ENCODE results near the gene CDH4.

The CDH4 gene

DNA sequence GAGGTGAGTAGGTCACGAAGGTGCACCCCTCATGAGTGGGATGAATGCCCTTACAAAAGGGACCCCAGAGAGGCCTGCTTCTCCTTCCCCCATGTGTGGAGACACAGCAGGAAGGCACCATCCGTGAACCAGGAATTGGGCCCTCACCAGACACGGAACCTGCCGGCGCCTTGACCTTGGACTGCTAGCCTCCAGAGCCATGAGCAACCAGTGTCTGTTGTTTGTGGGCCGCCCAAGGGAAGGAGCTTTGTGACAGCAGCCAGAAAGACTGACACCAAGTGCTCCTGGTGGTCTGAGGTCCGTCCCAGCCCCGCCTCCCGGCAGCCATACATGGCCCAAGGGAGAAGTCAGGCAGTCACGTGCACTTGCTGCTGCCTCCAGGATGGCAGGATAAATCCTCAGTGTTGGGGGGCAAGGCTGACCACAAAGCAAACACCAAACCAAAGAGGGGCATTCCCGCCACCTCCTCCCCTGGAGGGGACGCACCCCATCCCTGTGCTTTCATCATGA is 29.3 kb downstream of the CDH4 start:
- no peak for DNase-seq (ENCODE audit: low spot score)

DNA sequence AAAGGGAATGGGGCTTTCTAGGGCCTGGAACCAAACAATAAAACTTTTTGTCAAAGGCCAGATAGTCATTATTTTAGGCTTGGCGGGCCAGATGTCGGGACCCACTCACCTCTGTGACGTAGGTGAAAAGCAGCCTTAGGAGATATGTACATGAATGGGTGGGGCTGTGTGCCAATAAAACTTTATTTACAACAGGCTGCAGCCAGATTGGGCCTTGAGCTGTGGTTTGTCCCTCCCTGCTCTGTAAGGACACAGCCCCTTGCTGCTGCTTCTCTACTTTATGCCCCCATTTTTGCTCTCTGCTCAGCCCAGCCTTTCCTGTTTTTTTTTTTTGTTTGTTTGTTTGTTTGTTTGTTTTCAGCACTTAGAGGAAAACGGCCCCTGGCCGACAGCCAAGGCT is 32.7 kb downstream of the CDH4 start:
- DNase-seq (ENCODE audit: low spot score), result no peak

DNA sequence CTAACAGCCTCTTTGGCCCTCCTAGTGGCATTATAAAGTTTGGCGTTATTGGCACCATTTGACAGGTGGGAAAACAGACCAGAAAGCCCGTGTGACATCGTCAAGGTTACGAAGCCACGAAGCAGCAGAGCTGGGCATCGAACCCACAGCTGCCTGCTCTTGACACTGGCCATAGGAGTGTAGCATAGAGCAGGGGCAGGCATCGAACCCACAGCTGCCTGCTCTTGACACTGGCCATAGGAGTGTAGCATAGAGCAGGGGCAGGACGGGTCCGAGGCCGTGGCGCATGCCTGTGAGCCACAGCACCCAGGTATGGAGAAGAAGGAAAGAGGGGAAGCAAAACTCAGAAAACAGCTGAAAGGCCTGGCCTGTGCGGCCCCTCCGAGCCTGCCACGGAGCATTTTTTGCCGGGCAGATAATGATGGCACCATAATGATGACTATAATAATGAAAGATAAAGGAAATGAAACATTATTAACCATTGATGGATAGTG is 33.1 kb downstream of the CDH4 start:
- DNase-seq (ENCODE audit: low spot score), result no peak

DNA sequence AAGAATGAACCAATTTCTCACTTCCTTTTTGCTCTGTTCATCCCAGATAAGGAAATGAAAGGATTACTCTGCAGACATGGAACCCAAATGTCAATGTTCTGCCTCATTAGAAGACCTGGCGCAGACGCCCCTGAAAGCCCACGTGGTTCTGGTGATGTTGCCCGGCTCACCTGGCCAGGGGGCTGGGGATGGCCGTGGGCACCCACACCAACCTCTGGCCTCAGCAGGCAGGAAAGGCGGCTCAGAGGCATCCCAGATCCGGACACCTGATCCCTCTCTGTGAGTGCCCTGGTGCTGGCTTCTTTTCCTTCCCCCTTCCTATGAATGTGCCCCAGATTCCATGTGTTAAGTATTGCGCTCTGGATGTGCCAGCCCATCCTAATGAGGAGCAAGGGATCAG is 33.6 kb downstream of the CDH4 start:
- DNase-seq (ENCODE audit: low spot score), result no peak

DNA sequence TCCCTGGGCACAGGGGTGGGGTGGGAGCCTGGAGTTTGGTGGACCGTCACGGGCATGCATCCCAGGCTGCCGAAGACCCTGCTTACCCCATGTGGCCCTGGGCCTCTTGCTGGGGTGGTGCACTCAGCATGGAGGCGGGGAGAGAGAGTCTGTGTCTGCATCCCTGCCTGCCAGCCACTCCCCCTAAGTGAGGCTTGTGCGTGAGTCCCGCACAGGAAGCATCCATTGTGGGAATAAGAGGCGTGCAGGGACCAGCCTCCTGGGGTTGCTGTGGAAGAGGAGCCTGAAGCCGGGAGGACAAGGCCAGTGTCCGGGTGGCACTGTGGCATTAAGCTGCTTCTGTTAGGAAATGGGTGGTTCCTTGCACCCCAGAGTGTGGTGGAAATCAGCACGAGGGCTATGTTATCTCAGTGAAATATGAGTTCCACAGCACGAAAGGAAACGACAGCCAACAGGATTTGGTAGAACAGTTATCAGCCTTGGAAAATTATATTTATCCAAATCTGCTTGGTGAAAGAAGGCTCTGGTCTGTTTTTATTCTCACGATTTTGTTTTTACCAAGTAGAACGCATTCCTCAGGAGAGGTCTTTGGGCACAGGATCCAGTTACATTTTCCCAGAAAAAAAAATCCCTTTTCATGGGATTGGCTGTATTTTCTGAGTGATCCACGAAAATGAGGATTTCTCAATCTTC is 35.7 kb downstream of the CDH4 start:
- no peak for DNase-seq (ENCODE audit: low spot score)

DNA sequence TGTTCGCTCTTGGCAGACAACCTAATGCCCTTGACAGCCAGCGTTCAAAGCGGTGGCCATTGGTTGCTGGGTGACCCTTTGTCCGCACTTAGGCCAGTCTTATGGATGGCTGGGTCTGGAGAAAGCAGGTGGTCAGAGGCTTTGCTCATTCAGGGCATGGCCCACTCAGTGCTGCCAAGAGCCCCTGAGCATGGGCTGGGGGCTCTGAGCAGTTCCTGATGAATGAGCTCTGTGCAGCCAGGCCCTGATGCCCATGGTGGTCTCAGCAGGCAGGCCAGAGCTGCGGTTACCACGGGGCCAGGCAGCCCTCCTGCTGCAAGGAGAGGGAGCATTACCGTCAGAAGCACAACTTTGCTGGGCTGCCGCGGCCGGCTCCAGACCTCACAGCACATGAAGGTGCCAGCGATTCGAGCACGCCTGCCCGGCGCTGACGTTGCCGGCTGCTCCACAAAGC is 36.3 kb downstream of the CDH4 start:
- no peak for DNase-seq (ENCODE audit: low spot score)

DNA sequence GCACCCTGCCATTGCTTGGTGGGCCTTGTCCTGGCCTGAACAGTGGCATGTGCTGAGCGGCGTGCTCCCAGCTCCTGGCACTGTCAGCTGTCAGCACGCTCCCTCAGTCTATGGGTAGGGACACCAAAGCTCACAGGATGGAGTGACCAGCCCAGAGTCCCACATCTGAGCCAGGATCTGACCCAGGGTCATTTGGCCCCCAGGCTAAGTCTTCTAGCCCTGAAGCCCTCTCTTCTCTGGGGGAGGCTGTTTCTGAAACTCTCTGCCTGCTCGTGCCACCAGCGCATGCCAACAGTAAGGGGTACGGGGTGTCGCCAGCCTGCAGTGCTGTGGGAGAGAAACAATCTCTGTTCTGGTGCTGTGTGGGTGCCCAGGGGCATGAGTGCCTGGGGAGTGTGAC is 37.1 kb downstream of the CDH4 start:
- no peak for DNase-seq (ENCODE audit: low spot score)

DNA sequence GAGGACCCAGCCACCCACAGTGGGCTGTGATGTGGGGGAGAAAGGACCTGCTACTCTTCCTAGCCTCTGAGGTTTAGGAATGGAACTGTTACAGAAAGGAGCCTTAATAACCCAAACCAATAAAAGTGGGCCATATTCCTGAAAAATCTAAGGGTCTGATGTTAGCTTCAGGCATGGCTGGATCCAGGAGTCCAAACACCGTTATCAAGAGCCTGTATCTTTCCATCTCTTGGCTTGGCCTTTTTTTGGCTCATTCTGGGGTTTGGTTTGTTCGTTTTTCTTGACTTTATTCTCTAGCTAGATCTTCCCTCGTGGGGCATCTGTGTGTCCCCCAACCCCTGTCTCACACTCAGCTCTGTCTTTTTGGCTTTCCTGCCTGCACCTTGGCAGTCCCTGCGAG is 38.7 kb downstream of the CDH4 start:
- DNase-seq (ENCODE audit: low spot score), result no peak

DNA sequence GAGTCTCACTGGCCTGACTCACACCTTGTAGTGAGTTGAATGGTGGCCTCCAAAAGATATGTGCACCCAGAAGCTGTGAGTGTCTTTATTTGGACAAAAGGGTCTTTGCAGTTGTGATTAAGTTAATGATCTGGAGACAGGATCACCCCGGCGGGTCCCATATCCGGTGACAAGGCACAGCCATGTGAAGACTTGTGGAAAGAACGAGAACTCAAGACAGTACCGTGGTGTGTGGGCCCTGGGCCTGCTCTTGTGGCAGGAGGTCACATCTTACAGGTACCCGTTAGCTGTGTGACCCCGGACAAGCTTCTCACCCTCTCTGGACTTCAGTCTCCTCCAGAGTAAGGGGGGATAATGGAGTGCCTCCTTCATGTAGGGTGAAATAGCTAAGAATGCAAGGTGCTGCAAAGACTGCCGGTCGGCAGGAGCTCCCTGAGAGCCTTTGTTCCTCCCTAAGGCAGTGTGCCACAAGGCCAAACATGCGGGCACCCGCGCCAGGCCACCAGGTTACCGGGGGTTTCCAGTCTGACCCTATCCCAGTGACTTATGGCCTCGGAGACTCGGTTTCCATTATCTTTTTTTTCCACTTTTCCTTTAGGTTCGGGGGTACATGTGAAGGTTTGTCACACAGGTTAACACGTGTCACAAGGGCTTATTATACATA is 39.2 kb downstream of the CDH4 start:
- no peak for DNase-seq (ENCODE audit: low spot score)

DNA sequence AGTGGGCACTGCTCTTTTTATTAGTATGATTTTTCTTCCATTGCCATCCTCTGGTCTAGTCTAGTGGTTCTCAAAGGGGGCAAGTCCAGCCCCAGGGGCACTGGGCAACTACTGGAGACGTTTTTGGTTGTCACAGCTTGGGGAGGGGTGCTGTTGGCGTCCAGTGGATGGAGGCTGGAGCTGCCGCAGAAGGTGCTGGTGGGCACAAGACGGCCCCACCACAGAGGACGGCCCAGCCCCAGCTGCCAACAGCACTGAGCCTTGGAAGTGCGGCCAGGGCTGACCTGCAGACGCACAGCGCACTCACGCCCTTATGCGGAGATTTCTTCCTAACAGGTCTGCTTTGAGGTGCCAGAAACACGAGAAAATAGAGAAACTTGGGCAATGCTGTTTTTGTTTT is 40.3 kb downstream of the CDH4 start:
- no peak for DNase-seq (ENCODE audit: low spot score)

DNA sequence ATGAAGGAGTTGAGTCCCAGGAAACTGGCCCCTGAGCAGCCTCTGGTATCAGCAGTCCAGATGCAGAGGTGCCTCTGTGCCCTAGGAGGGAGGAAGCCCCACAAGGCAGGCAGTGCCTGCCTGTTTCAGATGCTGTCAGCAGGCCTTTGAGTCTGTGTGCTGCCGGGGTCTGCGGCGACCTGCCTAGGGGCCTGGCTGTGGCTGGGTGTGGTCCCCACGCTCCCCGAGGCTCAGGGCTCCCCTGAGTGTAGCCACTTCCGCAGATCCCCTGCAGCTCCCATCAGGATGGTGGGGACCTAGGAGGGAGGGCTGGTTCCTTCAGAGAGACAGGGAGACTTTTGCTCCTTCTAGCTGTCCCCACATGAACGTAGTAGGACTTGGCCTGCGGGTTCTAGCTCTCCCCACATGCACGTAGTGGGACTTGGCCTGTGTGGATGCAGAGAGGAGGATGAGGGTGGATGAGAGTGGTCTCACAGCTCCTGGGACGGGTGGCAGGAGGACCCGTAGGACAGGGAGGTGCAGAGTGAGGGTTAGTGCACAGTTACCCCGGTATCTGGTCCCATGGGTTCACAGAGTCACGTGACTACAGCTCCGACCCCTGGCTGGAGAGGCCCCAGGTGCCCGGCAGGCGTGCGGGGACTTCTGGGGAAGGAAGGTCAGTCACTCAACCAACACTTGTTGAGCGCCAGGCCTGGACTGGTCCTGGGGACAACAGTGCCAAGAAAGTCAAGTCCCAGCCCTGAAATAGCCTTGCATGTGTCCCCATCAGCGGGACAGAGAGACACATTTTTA is 41.0 kb downstream of the CDH4 start:
- DNase-seq (ENCODE audit: low spot score), result no peak

DNA sequence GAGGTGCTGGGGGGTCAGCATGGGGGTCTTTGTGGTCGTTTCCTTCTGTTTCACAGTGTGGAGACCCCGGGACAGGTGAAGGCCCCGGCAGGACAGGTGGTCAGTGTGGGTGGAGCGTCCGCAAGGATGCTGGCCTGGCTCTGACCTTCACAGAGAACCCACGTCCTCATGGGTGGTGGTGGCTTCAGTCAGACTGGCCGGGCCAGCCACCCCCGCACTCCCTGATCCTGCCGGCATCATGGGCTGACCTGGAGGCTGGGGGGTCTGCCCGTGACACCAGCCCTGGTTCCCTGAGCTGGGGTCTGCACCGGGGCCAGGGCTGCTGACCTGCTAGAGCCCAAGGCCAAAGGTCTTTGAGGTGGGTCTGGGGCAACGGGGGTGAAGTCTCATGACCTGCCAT is 41.9 kb downstream of the CDH4 start:
- DNase-seq (ENCODE audit: low spot score), result no peak

DNA sequence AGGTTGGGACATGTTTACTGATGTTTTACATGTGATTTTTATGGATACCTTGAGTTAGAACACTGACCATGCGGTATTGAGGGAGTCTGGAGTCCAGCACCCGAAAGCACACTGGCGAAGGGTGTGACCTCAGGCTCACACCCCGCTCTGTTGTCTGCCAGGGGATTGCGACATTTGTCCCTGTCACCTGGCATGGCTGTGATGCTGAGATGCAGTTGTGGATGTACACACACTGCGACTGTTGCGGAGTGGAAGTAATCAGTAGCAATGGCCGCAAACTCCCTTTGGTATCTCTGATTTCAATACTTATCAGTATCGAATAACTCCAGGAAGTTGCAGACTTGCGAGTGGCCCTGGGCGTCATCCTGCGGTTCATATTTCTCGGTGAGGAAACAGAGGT is 43.2 kb downstream of the CDH4 start:
- no peak for DNase-seq (ENCODE audit: low spot score)

DNA sequence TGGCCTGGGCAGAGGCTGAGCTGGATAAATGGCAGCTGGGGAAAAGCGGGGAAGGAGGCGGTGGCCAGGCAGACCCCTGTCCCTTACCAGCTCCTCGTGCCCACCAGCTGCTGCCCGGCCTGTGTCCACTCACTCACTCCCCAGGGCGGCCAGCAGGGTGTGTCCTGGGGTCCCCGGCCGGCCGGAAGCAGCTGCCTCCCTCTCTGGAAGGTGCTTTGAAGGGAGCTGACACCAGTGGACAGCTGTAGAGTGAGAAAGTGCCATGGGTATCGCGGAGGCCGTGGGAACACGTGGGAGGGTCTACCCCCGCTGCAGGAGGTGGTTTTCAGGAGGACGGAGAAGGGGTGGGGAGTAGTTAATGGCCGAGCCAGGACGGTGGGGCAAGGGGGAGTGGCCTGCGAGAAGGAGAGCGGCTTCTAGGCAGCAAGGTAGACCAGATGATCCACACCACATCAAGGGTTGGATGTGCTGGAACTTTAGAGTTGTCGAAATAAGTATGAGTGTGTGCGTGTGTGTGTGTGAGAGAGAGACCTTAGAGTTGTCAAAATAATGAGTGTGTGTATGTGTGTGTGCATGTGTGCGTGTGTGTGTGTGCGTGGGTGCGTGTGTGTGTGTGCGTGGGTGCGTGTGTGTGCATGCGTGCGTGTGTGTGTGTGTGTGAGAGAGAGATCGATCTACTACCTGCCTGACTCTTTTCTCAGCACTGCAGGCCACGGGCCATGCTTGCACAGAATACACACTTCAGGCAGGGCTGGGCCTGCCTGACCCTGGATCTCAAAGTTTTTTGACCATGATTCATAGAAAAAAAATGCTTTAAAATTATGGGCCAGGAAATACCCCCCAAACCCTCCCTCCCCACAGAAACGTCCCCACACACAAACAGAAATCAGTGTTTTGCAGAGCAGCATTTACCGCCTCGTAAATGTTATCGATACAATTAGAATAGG is 43.9 kb downstream of the CDH4 start:
- no peak for DNase-seq (ENCODE audit: low spot score)

DNA sequence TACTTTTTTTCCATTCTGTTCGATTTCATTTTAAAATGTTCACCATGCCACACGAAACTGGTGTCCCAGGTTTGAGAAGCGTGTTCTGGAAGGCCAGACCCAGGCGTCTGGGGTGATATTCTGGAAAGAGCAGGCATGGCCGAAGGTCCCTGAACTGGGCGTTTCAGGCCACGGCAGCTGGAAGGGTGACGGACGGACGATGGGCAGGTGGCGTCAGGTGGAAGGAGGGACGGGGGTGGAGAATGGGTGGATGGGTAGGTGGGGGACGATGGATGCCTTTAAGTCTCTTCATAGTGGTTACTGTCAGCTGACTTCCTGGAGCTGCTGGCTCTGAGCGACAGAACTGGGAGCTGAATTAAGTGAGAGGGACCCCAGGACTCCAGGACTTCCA is 44.6 kb downstream of the CDH4 start:
- no peak for DNase-seq (ENCODE audit: low spot score)

DNA sequence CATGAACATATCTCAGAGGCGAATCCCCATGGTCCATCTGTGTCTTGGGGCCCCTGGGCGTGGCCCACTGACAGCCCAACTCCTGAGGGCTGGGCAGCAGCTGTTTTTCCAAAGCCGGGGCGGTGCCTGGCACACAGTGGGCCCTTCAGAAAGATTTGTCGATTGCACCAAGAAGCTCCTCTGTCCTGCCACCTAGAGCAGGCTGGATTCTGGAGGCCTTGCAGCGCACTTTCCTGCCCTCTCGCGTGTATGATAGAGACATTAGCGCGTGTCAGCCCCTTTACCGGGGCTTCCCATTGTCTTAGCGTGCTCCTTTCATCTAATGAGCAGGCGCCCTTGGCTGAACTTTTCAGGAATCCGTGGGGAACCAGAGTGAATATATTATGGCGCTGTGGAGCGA is 45.4 kb downstream of the CDH4 start:
- DNase-seq (ENCODE audit: low spot score), result no peak

DNA sequence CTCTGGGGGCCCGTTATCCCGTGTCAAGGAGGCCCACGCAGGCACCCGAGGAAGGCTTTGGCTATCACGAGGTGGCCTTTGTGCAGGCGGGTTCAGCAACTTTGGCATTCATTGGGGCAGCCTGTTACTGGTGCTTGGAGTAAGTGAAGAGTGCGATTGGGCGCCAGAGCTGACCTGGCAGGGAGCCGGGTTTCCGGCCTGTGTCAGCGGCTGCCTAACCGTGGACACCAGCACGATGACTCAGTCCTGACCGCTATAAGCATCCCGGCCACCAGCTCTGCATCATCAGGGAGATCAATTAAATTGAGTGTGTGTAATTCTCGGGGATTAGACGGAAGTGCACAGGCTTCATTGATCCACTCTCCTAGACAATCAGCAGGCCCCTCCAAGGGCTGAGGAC is 45.9 kb downstream of the CDH4 start:
- DNase-seq (ENCODE audit: low spot score), result no peak

DNA sequence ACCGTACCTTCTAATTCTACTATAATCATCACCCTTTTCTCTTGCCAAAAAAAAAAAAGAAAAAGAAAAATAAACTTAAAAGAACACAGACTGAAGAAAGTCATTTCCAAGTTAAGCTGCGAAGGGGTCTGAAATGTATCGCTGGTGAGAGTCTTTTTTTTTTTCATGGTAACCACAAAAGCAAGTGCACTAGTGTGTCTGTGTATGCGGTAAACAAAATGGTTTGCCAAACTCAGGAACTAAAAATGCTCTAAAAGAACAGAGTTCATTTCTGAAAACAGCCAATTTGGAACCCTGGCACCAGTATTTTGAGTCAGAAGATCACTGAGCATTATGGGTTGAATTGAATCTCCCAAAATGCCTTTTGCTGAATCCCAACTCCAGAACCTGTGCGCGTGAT is 46.6 kb downstream of the CDH4 start:
- no peak for DNase-seq (ENCODE audit: low spot score)

DNA sequence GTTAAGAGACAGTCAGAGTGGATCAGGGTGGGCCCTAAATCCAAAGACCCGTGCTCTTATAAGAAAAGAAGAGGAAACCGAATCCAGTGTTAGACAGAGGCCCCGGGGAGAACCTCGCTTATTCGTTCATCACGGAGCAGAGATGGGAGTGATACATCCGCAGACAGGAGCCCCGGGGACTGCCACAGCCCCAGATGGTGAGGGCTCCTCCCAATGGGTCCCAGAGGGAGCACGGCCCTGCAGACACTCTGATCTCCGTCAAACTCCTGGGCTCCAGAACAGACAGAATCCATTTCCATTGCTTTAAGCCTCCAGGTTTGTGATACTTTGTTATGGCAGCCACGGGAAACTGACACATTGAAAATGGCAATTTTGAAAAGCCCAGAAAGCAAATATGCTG is 47.0 kb downstream of the CDH4 start:
- DNase-seq (ENCODE audit: low spot score), result no peak

DNA sequence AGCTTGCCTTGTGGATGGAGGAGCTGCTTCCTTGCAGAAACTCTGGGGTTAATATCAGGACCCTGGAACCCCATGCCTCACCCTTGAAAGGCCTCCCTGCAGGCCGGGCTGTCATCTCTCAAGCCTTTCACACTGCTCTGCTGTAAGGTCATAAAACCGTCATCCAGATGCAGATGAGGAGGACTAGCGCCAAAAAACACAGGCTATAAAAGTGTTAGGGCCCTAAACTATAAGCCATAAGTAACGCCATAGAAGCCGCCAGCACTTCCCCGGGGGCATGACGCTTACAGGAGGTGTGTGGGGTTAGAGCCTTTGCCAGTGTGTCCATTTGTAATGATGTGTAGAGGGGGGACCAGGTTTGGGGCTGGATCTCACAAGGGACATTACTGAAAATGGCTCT is 47.6 kb downstream of the CDH4 start:
- no peak for DNase-seq (ENCODE audit: low spot score)

DNA sequence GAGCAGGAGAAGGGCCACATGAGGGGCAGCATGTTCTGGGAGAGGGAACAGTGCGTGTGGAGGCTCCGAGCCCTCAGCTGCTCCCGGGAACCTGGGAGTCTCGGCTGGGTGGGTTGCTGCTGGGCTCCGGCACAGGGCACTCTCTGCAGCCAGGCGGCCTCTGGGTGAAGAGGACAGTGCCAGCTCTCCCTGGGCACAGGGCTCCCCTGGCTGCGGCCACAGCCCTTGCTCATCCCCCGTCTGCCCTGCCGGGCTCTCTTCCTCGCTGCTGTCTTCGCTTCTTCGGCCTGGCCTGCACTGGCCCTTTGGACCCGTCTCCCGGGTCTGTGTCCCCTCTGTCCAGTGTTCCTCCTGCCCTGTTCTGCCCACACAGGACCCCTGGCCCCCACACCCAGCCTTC is 48.2 kb downstream of the CDH4 start:
- DNase-seq (ENCODE audit: low spot score), result no peak

DNA sequence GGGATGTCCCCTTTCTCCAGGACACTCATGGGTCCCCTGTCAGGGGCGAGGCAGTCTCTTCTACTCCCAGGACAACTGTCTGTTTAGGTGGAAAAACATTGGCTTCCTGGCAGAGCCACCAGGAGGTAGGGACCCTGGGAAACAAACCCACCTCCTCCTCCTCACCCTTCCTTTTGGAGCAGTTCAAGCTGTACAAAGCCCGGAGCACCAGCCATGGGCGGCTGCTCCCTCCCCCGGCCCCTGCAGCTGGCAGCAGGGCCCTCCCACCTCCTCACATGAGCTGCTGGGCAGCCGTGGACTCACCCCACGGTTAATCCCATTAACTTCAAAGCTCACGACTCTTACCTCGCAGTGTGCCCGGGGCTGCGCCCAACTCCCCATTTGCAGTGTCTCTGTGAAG is 48.6 kb downstream of the CDH4 start:
- no peak for DNase-seq (ENCODE audit: low spot score)
